Astrocyte (in vitro differentiated cells and primary cell): ENCODE measurements around the gene KRTAP5-10.
"Not testable (repeated sequence)": the region's sequence is repeated elsewhere in the genome, so short reads cannot be mapped to it uniquely, and the experiment has no call there.

Experiments used
- EZH2 ChIP-seq: IDR thresholded peaks from 2 replicates; pipeline ENCODE4 v1.6.1; 2012; ENCODE audit warnings: mild to moderate bottlenecking, low read length, inconsistent platforms; ENCODE audit not compliant: insufficient read depth
- TF ChIP-seq, protein P1 (sequence below): IDR thresholded peaks from 2 replicates; pipeline ENCODE4 v1.5.1; 2011; ENCODE audit warnings: low read depth, mild to moderate bottlenecking, inconsistent platforms, low read length, moderate library complexity; ENCODE audit not compliant: insufficient read depth

- TF ChIP-seq, protein P1, sequence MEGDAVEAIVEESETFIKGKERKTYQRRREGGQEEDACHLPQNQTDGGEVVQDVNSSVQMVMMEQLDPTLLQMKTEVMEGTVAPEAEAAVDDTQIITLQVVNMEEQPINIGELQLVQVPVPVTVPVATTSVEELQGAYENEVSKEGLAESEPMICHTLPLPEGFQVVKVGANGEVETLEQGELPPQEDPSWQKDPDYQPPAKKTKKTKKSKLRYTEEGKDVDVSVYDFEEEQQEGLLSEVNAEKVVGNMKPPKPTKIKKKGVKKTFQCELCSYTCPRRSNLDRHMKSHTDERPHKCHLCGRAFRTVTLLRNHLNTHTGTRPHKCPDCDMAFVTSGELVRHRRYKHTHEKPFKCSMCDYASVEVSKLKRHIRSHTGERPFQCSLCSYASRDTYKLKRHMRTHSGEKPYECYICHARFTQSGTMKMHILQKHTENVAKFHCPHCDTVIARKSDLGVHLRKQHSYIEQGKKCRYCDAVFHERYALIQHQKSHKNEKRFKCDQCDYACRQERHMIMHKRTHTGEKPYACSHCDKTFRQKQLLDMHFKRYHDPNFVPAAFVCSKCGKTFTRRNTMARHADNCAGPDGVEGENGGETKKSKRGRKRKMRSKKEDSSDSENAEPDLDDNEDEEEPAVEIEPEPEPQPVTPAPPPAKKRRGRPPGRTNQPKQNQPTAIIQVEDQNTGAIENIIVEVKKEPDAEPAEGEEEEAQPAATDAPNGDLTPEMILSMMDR = not testable (repeated sequence)
- TF ChIP-seq EZH2 = not testable (repeated sequence)
Observed at GRCh38 chr11:71615003-71615402, 49.6 kb downstream of the KRTAP5-10 start.
